GM12891 (cell line): ENCODE measurements around the gene RHOT1.

Experiments
- POLR2A ChIP-seq: IDR thresholded peaks from 2 replicates; pipeline ENCODE4 v1.6.1; 2011; ENCODE audit warnings: low read depth, low read length, control low read depth
- POLR2AphosphoS5 ChIP-seq: IDR thresholded peaks from 2 replicates; pipeline ENCODE4 v1.6.1; 2011; ENCODE audit warnings: low read depth, low read length, control low read depth

DNA sequence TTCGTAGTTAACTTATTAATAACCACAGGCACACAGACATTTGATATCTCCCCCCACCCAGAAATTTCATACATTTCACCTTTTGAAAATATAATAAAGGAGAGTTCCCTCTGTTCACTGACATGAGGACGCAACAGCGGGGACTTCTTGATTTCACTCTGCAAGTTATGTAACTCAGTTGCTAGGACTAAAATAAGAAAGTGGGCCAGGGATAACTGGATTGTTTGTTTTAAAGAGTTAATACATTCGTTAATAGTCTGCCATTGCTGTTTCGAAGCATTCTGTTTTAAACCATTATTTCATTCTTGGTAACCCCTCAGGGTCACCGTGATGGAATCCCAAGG, 1.2 kb downstream of the RHOT1 start:
- TF ChIP-seq POLR2AphosphoS5 (no peak), POLR2A (no peak)
